ENCODE measurements around the gene FNIP2. TPM values are rescaled to one million over a fixed set of nuclear protein-coding genes. Genes with fewer than 3 reads are reported as not detected.

Gene FNIP2
- total and polyA plus RNA-seq, 9 of the 15 experiments (the other 6 are each of a cell fraction or from before 2014, with no cell fraction given), result 1.7 to 15.5 (median 8.3) TPM

DNA sequence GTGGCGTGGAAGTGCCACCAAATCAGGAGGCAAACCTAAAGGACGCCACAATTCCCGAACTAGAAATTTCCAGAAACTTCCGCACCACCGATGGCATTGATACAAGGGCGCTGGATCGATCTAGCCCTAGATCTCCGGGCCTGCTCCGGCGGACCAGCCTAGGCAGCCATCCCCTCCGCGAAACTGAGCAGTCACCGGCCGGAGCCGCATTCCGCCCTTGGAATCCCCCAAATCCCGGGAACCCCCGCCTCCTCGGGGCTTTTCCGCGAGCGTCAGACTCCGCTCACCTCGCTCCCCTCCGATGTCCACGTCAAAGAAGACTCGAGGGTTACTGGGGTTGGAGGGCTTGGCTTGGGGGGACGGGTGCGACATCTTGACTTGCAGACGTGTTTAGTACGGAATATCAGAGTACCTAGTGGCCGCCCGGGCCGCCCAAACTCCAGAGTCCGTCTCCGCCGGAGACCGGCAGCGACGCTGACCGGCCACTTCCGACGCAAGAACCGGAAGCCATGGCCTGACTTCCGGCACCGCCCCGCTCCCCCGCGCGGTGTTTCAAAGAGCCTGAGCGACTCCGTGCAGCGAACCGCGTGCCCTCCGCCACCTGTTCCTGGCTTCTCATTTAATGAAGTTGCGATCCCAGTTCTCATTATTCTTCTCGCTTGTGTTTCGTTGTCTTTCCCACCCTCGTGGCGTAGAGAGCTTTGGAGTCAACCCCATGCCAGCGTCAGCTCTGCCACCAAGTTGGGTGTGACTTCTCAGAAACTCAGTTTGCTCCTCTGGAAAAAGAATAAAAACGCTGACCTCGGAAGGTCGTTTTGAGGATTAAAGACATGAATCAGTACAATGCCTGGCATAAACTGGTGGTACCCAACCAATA lies 45.7 kb upstream of the FNIP2 start, which contains the start of gene PPID (continued):
- TF ChIP-seq, protein P1, sequence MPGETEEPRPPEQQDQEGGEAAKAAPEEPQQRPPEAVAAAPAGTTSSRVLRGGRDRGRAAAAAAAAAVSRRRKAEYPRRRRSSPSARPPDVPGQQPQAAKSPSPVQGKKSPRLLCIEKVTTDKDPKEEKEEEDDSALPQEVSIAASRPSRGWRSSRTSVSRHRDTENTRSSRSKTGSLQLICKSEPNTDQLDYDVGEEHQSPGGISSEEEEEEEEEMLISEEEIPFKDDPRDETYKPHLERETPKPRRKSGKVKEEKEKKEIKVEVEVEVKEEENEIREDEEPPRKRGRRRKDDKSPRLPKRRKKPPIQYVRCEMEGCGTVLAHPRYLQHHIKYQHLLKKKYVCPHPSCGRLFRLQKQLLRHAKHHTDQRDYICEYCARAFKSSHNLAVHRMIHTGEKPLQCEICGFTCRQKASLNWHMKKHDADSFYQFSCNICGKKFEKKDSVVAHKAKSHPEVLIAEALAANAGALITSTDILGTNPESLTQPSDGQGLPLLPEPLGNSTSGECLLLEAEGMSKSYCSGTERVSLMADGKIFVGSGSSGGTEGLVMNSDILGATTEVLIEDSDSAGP (CRISPR knock-in tag; IDR thresholded peaks at IDR 0.05), result no peak
- TF ChIP-seq ARHGAP35 (IDR thresholded peaks at IDR 0.05; ENCODE audit: partially characterized antibody) (no peak), ZNF224 (CRISPR knock-in tag; IDR thresholded peaks at IDR 0.05) (no peak), GATAD2B (IDR thresholded peaks at IDR 0.05; ENCODE audit: borderline replicate concordance) (no peak), XRCC3 (IDR thresholded peaks at IDR 0.05) (no peak), JUN (IDR thresholded peaks at IDR 0.05; ENCODE audit: borderline replicate concordance, low read depth, low read length) (peak; percentile 60; the same call in 1 of the 2 replicates), JUN (CRISPR knock-in tag; IDR thresholded peaks at IDR 0.05; ENCODE audit: borderline replicate concordance) (no peak), PHF20 (IDR thresholded peaks at IDR 0.05; ENCODE audit: partially characterized antibody) (peak; percentile 87), THRAP3 (IDR thresholded peaks at IDR 0.05; ENCODE audit: borderline replicate concordance) (peak; percentile 20; the same call in 1 of the 2 replicates), SNRNP70 (optimal IDR thresholded peaks at IDR 0.05; ENCODE audit: low read depth, low read length) (no peak), NFYB (IDR thresholded peaks at IDR 0.05; ENCODE audit: extremely low read depth, insufficient read length) (no peak), HNRNPUL1 (IDR thresholded peaks at IDR 0.05; ENCODE audit: low read length) (no peak), ZNF24 (IDR thresholded peaks at IDR 0.05) (no peak; the same call in 1 of the 2 replicates), NFIX (CRISPR knock-in tag; IDR thresholded peaks at IDR 0.05; ENCODE audit: low read depth) (no peak)
- TF ChIP-seq, protein P2, sequence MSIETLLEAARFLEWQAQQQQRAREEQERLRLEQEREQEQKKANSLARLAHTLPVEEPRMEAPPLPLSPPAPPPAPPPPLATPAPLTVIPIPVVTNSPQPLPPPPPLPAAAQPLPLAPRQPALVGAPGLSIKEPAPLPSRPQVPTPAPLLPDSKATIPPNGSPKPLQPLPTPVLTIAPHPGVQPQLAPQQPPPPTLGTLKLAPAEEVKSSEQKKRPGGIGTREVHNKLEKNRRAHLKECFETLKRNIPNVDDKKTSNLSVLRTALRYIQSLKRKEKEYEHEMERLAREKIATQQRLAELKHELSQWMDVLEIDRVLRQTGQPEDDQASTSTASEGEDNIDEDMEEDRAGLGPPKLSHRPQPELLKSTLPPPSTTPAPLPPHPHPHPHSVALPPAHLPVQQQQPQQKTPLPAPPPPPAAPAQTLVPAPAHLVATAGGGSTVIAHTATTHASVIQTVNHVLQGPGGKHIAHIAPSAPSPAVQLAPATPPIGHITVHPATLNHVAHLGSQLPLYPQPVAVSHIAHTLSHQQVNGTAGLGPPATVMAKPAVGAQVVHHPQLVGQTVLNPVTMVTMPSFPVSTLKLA (conservative IDR thresholded peaks at IDR 0.05), result peak; percentile 84 to 92
- TF ChIP-seq, protein P3, sequence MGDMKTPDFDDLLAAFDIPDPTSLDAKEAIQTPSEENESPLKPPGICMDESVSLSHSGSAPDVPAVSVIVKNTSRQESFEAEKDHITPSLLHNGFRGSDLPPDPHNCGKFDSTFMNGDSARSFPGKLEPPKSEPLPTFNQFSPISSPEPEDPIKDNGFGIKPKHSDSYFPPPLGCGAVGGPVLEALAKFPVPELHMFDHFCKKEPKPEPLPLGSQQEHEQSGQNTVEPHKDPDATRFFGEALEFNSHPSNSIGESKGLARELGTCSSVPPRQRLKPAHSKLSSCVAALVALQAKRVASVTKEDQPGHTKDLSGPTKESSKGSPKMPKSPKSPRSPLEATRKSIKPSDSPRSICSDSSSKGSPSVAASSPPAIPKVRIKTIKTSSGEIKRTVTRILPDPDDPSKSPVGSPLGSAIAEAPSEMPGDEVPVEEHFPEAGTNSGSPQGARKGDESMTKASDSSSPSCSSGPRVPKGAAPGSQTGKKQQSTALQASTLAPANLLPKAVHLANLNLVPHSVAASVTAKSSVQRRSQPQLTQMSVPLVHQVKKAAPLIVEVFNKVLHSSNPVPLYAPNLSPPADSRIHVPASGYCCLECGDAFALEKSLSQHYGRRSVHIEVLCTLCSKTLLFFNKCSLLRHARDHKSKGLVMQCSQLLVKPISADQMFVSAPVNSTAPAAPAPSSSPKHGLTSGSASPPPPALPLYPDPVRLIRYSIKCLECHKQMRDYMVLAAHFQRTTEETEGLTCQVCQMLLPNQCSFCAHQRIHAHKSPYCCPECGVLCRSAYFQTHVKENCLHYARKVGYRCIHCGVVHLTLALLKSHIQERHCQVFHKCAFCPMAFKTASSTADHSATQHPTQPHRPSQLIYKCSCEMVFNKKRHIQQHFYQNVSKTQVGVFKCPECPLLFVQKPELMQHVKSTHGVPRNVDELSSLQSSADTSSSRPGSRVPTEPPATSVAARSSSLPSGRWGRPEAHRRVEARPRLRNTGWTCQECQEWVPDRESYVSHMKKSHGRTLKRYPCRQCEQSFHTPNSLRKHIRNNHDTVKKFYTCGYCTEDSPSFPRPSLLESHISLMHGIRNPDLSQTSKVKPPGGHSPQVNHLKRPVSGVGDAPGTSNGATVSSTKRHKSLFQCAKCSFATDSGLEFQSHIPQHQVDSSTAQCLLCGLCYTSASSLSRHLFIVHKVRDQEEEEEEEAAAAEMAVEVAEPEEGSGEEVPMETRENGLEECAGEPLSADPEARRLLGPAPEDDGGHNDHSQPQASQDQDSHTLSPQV (IDR thresholded peaks at IDR 0.05), result peak; percentile 82
- TF ChIP-seq, protein P4, sequence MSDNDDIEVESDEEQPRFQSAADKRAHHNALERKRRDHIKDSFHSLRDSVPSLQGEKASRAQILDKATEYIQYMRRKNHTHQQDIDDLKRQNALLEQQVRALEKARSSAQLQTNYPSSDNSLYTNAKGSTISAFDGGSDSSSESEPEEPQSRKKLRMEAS (CRISPR knock-in tag; IDR thresholded peaks at IDR 0.05), result peak; percentile 99
- TF ChIP-seq, protein P5, sequence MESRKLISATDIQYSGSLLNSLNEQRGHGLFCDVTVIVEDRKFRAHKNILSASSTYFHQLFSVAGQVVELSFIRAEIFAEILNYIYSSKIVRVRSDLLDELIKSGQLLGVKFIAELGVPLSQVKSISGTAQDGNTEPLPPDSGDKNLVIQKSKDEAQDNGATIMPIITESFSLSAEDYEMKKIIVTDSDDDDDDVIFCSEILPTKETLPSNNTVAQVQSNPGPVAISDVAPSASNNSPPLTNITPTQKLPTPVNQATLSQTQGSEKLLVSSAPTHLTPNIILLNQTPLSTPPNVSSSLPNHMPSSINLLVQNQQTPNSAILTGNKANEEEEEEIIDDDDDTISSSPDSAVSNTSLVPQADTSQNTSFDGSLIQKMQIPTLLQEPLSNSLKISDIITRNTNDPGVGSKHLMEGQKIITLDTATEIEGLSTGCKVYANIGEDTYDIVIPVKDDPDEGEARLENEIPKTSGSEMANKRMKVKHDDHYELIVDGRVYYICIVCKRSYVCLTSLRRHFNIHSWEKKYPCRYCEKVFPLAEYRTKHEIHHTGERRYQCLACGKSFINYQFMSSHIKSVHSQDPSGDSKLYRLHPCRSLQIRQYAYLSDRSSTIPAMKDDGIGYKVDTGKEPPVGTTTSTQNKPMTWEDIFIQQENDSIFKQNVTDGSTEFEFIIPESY (CRISPR knock-in tag; IDR thresholded peaks at IDR 0.05), result peak; percentile 84

All from K562 (cell line).